H1 (cell line): ENCODE results near the gene KCTD12. TPM values are rescaled to one million over a fixed set of nuclear protein-coding genes. Genes with fewer than 3 reads are reported as not detected.

Experiments
- ATF3 ChIP-seq: IDR thresholded peaks from 2 replicates; pipeline ENCODE4 v1.6.1; 2011; ENCODE audit warnings: low read depth, mild to moderate bottlenecking, low read length; ENCODE audit not compliant: insufficient read depth
- CHD1 ChIP-seq: IDR thresholded peaks from 2 replicates; pipeline ENCODE4 v1.6.1; 2012; ENCODE audit warnings: low read depth, low read length, improper control_type of control experiment
- CHD7 ChIP-seq: fragments of 300-600 bp; sonication (generic); IDR thresholded peaks from 2 replicates; pipeline ENCODE4 v1.7.1; 2012; ENCODE audit warnings: low read length, moderate library complexity, mild to moderate bottlenecking, inconsistent platforms; ENCODE audit not compliant: insufficient replicate concordance
- CREB1 ChIP-seq: IDR thresholded peaks from 2 replicates; pipeline ENCODE4 v1.6.1; 2012; ENCODE audit warnings: inconsistent platforms
- CTBP2 ChIP-seq: IDR thresholded peaks from 2 replicates; pipeline ENCODE4 v1.7.0; 2011; ENCODE audit warnings: borderline replicate concordance, mild to moderate bottlenecking, moderate library complexity, mixed read lengths, low read length; ENCODE audit not compliant: insufficient read depth, insufficient read length
- GABPA ChIP-seq: IDR thresholded peaks from 2 replicates; pipeline ENCODE4 v1.6.1; 2011; ENCODE audit warnings: mild to moderate bottlenecking, low read length, moderate library complexity, borderline replicate concordance; ENCODE audit not compliant: insufficient read depth
- RFX5 ChIP-seq: IDR thresholded peaks from 2 replicates; pipeline ENCODE4 v1.6.1; 2011; ENCODE audit warnings: low read depth, low read length, improper control_type of control experiment, borderline replicate concordance
- SP1 ChIP-seq: IDR thresholded peaks from 2 replicates; pipeline ENCODE4 v1.6.1; 2011; ENCODE audit warnings: low read depth, low read length
- SP2 ChIP-seq: IDR thresholded peaks from 2 replicates; pipeline ENCODE4 v1.6.1; 2012; ENCODE audit warnings: mild to moderate bottlenecking, low read length, inconsistent platforms
- TAF1 ChIP-seq: IDR thresholded peaks from 2 replicates; pipeline ENCODE4 v1.6.1; 2011; ENCODE audit warnings: mild to moderate bottlenecking, low read depth, low read length
- polyA plus RNA-seq, 7 experiments: library from polyadenylated mRNA; depleted of rRNA in 3 of 7; stranded (reverse) in 5 of 7; unstranded in 2 of 7; fragments of >200 nt in 5 of 7; fragments of 200-250 nt in 2 of 7; gene quantifications; 1 replicate in 5 of 7; 2 replicates in 1 of 7; 4 replicates in 1 of 7; pipeline versions ENCODE4 v1.2.1 to v1.2.3, GENCODE V29; 2011 to 2013; ENCODE audit warnings: missing spikeins in 2 of 7, mixed read lengths in 2 of 7
- total RNA-seq: library from RNA; stranded (reverse); fragmentation: NEBNext Ultra II Directional; extraction: Animal tissue kit (Norgen Biotek cat#: 25700); gene quantifications from 2 replicates; pipeline ENCODE4 v1.2.1, GENCODE V29; 2021

KCTD12 gene
- total and polyA plus RNA-seq, 2 of the 8 experiments (the other 6 are each of a cell fraction or from before 2014, with no cell fraction given) = 2.5 to 9.6 TPM

GRCh38 chr13:76886292-76887075, at the start of gene KCTD12 (continued):
- TF ChIP-seq SP1 (peak; percentile 64; the same call in 1 of the 2 replicates), GABPA (no peak), ATF3 (no peak), TAF1 (peak; percentile 45), SP2 (no peak), CHD1 (no peak), RFX5 (no peak), CREB1 (0 out of 2 replicates have a peak, but pooled peaks have one; percentile 17), CTBP2 (no peak), CHD7 (no peak)
